ENCODE results near the gene CRACR2B. TPM values are rescaled to one million over a fixed set of nuclear protein-coding genes. Genes with fewer than 3 reads are reported as not detected.

The CRACR2B gene
- total RNA-seq: 3.0 and 6.1 TPM in 2 replicates

DNA sequence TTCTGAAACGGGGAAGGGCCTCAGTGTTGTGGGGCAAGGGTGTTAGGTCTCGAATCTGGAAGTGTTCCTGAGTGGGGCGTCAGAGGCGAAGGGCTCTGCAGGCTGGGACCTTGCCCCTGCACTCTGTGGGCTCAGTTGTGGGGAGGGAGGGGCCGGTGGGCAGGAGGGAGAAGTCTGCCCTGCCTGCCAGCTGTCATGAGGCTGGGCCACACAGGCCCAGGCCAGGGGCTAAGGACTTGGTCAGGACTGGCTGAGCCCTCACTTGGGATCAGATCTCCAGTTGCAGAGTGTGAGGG lies at the start of gene CRACR2B:
Gene CRACR2B (plus strand): TSS at position 23 of the 296 bp plus-strand sequence. CDS start 689 bp downstream, outside the sequence.

DNA sequence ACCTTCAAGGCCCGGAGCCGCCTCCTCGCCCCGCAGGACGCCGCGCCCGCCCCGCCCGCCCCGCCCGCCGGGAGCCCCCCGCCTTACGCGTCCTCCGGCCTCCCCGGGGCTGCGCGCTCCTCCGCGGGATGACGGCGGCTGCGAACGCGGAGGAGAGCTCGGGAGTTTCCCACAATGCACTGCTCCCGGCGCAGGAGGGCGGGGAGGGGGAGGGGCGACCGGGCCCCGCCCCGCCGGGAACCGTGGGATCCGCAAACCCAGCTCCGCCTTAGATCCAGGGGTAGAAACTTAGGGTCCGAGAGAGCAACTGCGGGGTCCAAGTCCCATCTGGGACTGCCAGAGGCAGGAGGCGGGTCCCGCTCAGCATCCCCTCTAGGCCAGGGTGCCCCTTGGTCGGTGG lies 37.8 kb upstream of the CRACR2B start, which contains the start of gene CEND1:
Gene CEND1 (minus strand): TSS at position 148 of the 400 bp plus-strand sequence. CDS start 1,514 bp downstream, outside the sequence.

DNA sequence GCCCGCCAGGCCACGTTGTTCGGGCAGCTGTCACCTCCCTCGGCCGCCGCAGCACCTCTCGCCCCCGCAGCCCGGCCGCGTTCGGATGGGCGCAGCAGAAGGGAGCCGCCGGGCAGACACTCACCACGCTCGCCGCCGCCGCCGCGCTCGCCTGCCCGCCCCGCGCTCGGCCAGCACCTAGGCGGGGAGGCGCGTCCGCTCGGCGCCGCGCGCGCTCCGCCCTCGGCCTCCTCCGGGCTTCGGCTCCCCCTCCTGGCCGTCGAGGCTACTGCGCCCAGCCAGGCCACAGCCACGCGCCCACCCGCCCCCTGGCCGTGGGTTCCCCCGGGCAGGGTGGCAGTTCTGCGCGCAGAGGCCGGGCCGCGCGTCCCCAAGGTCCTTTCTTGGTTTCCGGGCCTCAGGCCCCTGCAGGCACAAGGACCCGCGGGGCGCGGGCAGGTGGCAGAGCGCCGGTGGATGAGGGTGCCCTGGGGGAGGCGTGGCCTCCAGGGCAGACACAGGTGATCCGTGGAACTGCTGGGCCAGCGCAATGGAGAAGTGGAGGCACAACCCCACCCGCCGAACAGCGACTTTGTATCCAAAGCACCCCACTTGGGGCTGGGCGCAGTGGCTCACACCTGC lies 29.5 kb upstream of the CRACR2B start, which contains the start of gene SLC25A22:
Gene SLC25A22 (minus strand): TSS at position 189 of the 621 bp plus-strand sequence. CDS start 3,275 bp downstream, outside the sequence.

DNA sequence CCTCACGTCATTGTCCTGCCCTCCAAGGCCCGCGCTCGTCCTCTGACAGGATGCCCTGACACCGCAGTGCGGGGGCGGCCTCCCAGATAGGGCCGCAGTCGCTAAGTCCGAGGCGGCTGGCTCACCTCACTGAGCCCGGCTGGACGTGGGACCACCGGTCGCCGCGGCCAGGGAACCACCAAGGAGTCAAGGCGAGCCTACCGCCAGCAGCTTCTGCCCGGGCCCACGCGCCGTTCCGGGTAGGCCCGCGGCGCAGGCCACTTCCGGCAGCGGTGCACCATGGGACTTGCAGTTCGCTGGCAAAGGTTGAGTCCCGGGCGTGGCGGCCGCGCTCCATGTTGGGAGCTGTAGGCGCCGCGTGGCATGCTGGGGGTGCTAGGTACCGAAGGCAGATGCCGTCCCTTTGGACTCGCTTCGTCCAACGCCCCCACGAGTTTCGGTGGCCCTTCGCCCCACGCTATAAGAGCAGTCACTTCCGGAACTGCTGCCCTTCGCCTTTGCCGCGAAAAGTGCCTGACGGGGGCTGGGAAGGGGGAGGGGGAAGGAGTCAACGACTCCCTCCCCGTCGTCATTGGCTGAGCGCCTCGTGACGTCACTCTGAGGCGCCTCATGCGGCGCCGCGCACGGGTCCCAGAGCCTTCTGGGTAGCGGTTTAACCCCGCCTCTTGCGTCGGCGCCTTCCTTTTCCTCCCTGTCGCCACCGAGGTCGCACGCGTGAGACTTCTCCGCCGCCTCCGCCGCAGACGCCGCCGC lies 18.3 kb upstream of the CRACR2B start, which contains the start of gene RPLP2:
Gene RPLP2 (plus strand): TSS at position 681 of the 753 bp plus-strand sequence. CDS start 268 bp downstream, outside the sequence.

DNA sequence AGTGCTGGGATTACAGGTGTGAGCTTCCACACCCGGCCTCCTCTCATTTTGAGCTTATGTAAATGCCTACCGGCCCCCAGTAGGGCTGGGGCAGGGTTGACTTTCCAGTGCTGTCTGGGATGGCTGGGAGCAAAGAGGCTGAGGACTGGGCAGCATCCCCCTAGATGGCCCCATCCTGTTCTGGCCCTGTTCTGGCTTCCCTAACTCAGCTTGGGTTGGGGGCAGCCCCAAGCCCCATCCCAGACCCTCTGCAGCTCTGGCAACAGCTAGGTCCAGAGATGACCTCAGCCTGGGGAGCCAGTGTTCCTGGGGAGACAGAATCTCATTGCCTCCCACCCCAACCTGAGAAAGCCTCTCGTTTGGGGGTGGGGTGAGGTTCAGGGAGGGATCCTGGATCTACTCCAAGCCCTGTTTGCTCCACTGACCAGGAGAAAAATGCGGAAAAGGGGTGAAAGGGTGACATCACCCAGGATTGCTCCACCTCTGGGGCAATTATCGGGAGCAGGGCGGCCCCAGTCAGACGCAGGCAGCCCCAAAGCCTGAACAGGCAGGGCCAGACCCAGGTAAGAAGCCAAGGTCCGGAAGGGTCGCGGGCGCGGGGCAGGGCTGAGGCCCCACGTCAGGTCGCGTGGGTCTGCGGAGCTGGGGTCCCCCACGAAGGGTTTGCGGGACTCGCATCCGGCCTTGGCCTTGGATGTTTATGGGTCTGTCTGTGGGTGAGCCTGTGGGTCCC lies 9.2 kb upstream of the CRACR2B start, which contains the start of gene PNPLA2:
Gene PNPLA2 (plus strand): TSS at position 519 of the 733 bp plus-strand sequence. CDS start 805 bp downstream, outside the sequence.

DNA sequence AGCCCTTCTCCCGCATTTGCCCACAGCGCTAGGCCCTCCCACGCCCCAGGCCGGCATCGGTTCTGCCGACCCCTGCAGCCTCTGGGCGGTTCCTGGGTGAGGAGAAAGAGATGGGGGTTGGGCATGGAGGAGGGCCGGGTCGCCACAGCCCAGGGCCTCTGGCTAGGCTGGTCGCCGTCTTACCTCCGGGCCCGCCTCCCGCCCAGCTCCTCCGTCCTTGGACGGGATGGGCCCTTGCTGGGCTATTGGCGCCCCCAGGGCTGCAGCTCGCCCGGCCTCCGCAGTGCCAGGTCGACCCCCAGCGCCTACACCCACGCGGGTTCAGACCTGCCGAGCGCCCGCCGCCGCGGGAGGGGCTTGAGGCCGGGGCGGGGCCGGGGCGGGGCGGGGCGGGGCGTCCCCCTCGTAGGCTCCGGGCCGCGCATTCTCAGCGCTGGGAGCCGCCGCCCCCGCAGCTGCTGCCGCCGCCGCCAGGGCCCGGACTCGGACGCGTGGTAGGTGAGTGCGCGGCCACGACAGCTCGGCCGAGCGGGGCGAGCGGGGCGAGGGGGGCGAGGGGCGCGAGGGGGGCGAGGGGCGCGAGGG lies 4.9 kb downstream of the CRACR2B start, which contains the start of gene CD151:
Gene CD151 (plus strand): TSS at position 424 of the 585 bp plus-strand sequence. CDS start 3,118 bp downstream, outside the sequence.

DNA sequence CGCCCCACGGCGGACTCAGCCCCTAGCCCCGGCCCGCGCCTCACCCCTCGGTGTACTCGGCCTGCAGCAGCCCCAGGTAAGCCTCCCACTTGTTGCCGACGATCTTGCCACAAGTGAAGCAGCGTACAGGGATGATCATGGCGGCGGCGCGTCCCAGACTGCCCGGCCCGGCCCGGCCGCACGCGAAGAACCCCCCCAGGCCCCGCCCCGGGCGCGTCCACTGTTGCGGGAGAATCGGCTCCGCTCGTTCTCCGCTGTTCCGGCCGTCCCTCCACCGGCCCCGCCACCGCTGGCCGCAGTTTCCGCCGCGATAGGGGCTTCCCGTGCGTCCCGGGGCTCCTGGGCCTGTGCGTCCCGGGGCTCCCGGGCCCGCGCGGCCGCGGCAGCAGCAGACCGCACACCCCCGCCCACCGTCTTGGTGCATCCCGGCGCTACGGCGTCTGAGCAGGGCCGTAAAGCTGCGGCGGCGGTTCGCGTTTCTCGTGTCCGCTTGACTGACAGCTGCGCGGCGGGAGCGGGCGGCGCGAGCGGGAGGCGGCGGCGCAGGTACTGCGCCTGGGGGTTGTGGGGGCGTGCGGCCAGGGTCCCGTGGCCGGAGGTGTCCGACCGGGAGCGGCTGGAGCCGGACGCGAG lies 14.8 kb downstream of the CRACR2B start, which contains the start of the genes POLR2L and TSPAN4:
Gene POLR2L (minus strand): TSS at position 160 of the 633 bp plus-strand sequence. CDS start 21 bp downstream, at position 139.
Gene TSPAN4 (plus strand): TSS at position 483 of the 633 bp plus-strand sequence. CDS start 7,453 bp downstream, outside the sequence.

Other genes with a start within 250 kb of the CRACR2B start
- 11.1 and 16.3 TPM in 2 replicates for gene IRF7, start 212.0 kb upstream of the CRACR2B start, total RNA-seq
- gene CDHR5, start 203.0 kb upstream of the CRACR2B start, total RNA-seq: not detected in 2 replicates
- not detected in 2 replicates for gene SCT, start 200.7 kb upstream of the CRACR2B start, total RNA-seq
- 0.15 TPM in 1 of 2 replicates, not detected in the other for gene DRD4, start 190.7 kb upstream of the CRACR2B start, total RNA-seq
- gene DEAF1, start 132.7 kb upstream of the CRACR2B start, total RNA-seq: 20.7 and 27.2 TPM in 2 replicates
- gene TMEM80, start 132.1 kb upstream of the CRACR2B start, total RNA-seq: 8.2 and 8.9 TPM in 2 replicates
- gene EPS8L2, start 121.7 kb upstream of the CRACR2B start, total RNA-seq: 11.8 and 13.5 TPM in 2 replicates
- gene TALDO1, start 80.5 kb upstream of the CRACR2B start, total RNA-seq: 157 and 164 TPM in 2 replicates
- gene GATD1, start 50.4 kb upstream of the CRACR2B start, total RNA-seq: 26.3 and 28.1 TPM in 2 replicates
- 3.9 and 6.1 TPM in 2 replicates for gene CEND1, start 37.8 kb upstream of the CRACR2B start, total RNA-seq
- gene SLC25A22, start 29.6 kb upstream of the CRACR2B start, total RNA-seq: 12.9 and 13.6 TPM in 2 replicates
- gene PIDD1, start 22.7 kb upstream of the CRACR2B start, total RNA-seq: 17.2 and 21.9 TPM in 2 replicates
- 679 and 752 TPM in 2 replicates for gene RPLP2, start 18.0 kb upstream of the CRACR2B start, total RNA-seq
- 20.5 and 23.8 TPM in 2 replicates for gene PNPLA2, start 9.0 kb upstream of the CRACR2B start, total RNA-seq
- 585 and 606 TPM in 2 replicates for gene CD151, start 5.0 kb downstream of the CRACR2B start, total RNA-seq
- gene POLR2L, start 14.6 kb downstream of the CRACR2B start, total RNA-seq: 290 and 350 TPM in 2 replicates
- 186 and 200 TPM in 2 replicates for gene TSPAN4, start 14.9 kb downstream of the CRACR2B start, total RNA-seq
- 70.1 and 73.7 TPM in 2 replicates for gene CHID1, start 82.9 kb downstream of the CRACR2B start, total RNA-seq
- gene AP2A2, start 98.0 kb downstream of the CRACR2B start, total RNA-seq: 42.9 and 43.7 TPM in 2 replicates
- gene MUC6, start 208.8 kb downstream of the CRACR2B start, total RNA-seq: not detected in 2 replicates
- gene MUC2, start 247.0 kb downstream of the CRACR2B start, total RNA-seq: not detected in 2 replicates